T-cell (primary cell): ENCODE results near the gene RERE. TPM values are rescaled to one million over a fixed set of nuclear protein-coding genes. Genes with fewer than 3 reads are reported as not detected.

Source experiments
- ATAC-seq, 4 experiments: fragments of 200-7000 bp in 3 of 4; fragments of 150-1000 bp in 1 of 4; cut with Tn5 transposase; replicated peaks in 1 of 4; 1 replicate in 3 of 4; 2 replicates in 1 of 4; pipeline ENCODE4 v1.10.0; 2021; ENCODE audit warnings: moderate library complexity in 3 of 4, mild to moderate bottlenecking in 2 of 4, moderate number of reproducible peaks in 1 of 4
- CTCF ChIA-PET, 2 donors: fragments of 300-600 bp; sonication (Branson Sonifier 250); formaldehyde crosslinking; loops; one replicate each; lab custom pipeline; 2022; ENCODE audit warnings: antibody characterized with exemption in 2 of 2; lab: Charles Lee
- POLR2A ChIA-PET, 2 donors: fragments of 300-600 bp; sonication (Branson Sonifier 250); formaldehyde crosslinking; loops; one replicate each; lab custom pipeline; 2022; ENCODE audit warnings: antibody characterized with exemption in 2 of 2; lab: Charles Lee
- DNase-seq, 35 experiments: peaks; one replicate each; pipeline versions ENCODE4 v3.0.0 to v3.0.0-alpha.2; 2013 to 2023
- H3K27ac ChIP-seq: one replicate; pipeline ENCODE4 v1.5.1; 2013; ENCODE audit warnings: low read length
- H3K27me3 ChIP-seq, 2 experiments: replicated peaks in 1 of 2; 1 replicate in 1 of 2; 2 replicates in 1 of 2; pipeline versions ENCODE4 v1.6.1 to v1.7.0; 2013; ENCODE audit warnings: low read length in 1 of 2, mixed read lengths in 1 of 2; ENCODE audit not compliant: control insufficient read depth in 2 of 2, insufficient read depth in 2 of 2; ENCODE audit errors: extremely low read depth in 1 of 2
- H3K36me3 ChIP-seq, 2 donors: 1 replicate in 1 of 2; 2 replicates in 1 of 2; pipeline versions ENCODE4 v1.6.1 to v1.7.0; 2013; ENCODE audit warnings: low read length in 1 of 2; ENCODE audit not compliant: control insufficient read depth in 2 of 2, insufficient read depth in 1 of 2; ENCODE audit errors: extremely low read depth in 1 of 2
- H3K4me1 ChIP-seq, 2 experiments: 1 replicate in 1 of 2; 2 replicates in 1 of 2; pipeline versions ENCODE4 v1.6.1 to v1.7.0; 2013; ENCODE audit warnings: low read length in 2 of 2, mixed read lengths in 1 of 2; ENCODE audit not compliant: insufficient read depth in 2 of 2, control insufficient read depth in 1 of 2; ENCODE audit errors: extremely low read depth in 1 of 2
- H3K4me3 ChIP-seq, 2 donors: 1 replicate in 1 of 2; 2 replicates in 1 of 2; pipeline versions ENCODE4 v1.5.1 to v1.7.0; 2013; ENCODE audit warnings: mild to moderate bottlenecking in 2 of 2, low read length in 1 of 2, moderate library complexity in 1 of 2; ENCODE audit not compliant: control insufficient read depth in 1 of 2; ENCODE audit errors: extremely low read depth in 1 of 2
- H3K9me3 ChIP-seq: 2 replicates; pipeline ENCODE4 v1.7.0; 2013
- H3K27ac Mint-ChIP-seq, 2 donors: one replicate each; pipeline ENCODE4 v1.8.0; 2020 to 2021; ENCODE audit warnings: mild to moderate bottlenecking in 2 of 2, mixed read lengths in 2 of 2
- H3K27me3 Mint-ChIP-seq, 2 donors: one replicate each; pipeline ENCODE4 v1.8.0; 2021 to 2022; ENCODE audit warnings: mixed read lengths in 2 of 2
- H3K36me3 Mint-ChIP-seq: one replicate; pipeline ENCODE4 v1.8.0; 2021; ENCODE audit warnings: mixed read lengths
- H3K4me1 Mint-ChIP-seq, 3 donors: one replicate each; pipeline ENCODE4 v1.8.0; 2020 to 2022; ENCODE audit warnings: mixed read lengths in 3 of 3, mild to moderate bottlenecking in 1 of 3
- H3K4me3 Mint-ChIP-seq, 3 donors: one replicate each; pipeline ENCODE4 v1.8.0; 2020 to 2022; ENCODE audit warnings: mild to moderate bottlenecking in 3 of 3, mixed read lengths in 3 of 3, moderate library complexity in 3 of 3
- H3K9me3 Mint-ChIP-seq, 3 donors: one replicate each; pipeline ENCODE4 v1.8.0; 2020 to 2022; ENCODE audit warnings: mixed read lengths in 3 of 3
- WGBS: methylation state at CpG from one replicate; pipeline ENCODE4 v1.1.5; 2013; ENCODE audit warnings: missing lambda C conversion rate; ENCODE audit not compliant: insufficient coverage; 5-methylcytosine and 5-hydroxymethylcytosine counted together
- total RNA-seq, 35 experiments: library from RNA in 6 of 35; stranded (reverse) in 6 of 35; fragments of 120-200 nt in 1 of 35; gene quantifications; one replicate each; pipeline versions ENCODE4 v1.2.1 to v1.2.4 and lab custom pipeline; 2013 to 2026

The RERE gene
- total RNA-seq, 5 donors from 2014 or later (not counting 1 experiment from before 2014, with no cell fraction given), result 85.1 to 116 (median 103) TPM

- Histone ChIP-seq H3K9me3 (no peaks in the 10 kb centered on the region), H3K4me1 (peaks cover 7 to 10% of the 10 kb centered on the region in 2 experiments), H3K27me3 (no peaks in the 10 kb centered on the region), H3K4me3 (no peak overlapping the region), H3K36me3 (no peaks in the 10 kb centered on the region), H3K27ac (no peak overlapping the region)
- ATAC-seq (no peak), DNase-seq (no peak)
- H3K27ac Mint-ChIP-seq, result peak overlapping the region in 1 of 2 donors; percentile 25
- ChIA-PET CTCF (no interaction called here), POLR2A (interaction anchor here in 1 of 2 donors (0.6 kb wide), 1 partner anchor 227 kb away, joined by 3 read pairs; no protein-coding TSS in a partner anchor)
- no peak overlapping the region for H3K4me3 Mint-ChIP-seq
- no peaks in the 10 kb centered on the region for H3K9me3 Mint-ChIP-seq
- H3K36me3 Mint-ChIP-seq, result peaks cover 3% of the 10 kb centered on the region
- no CpG with 5 or more reads among the region's 3 CpGs for whole genome bisulfite sequencing
- H3K4me1 Mint-ChIP-seq, result peaks cover 28 to 50% (median 37%) of the 10 kb centered on the region in 3 donors
- no peaks in the 10 kb centered on the region for H3K27me3 Mint-ChIP-seq
These were observed 341.4 kb downstream of the RERE start for GRCh38 chr1:8476006-8476405.

GRCh38 chr1:8474369-8474768, 343.1 kb downstream of the RERE start:
- H3K27ac ChIP-seq, result no peak overlapping the region
- Mint-ChIP-seq H3K4me3 (no peak overlapping the region), H3K9me3 (no peaks in the 10 kb centered on the region), H3K36me3 (peaks cover 3% of the 10 kb centered on the region), H3K27ac (no peak overlapping the region), H3K27me3 (no peaks in the 10 kb centered on the region), H3K4me1 (peaks cover 28 to 50% (median 37%) of the 10 kb centered on the region in 3 donors)
- no peak for ATAC-seq
- no peaks in the 10 kb centered on the region for H3K27me3 ChIP-seq
- DNase-seq, result no peak
- H3K4me1 ChIP-seq, result peaks cover 7 to 10% of the 10 kb centered on the region in 2 experiments
- no peaks in the 10 kb centered on the region for H3K36me3 ChIP-seq
- ChIA-PET POLR2A (no interaction called here), CTCF (no interaction called here)
- H3K9me3 ChIP-seq, result no peaks in the 10 kb centered on the region
- 93% methylated on average over 2 of the region's 3 CpGs for WGBS
- no peak overlapping the region for H3K4me3 ChIP-seq

GRCh38 chr1:8473891-8474300, 343.5 kb downstream of the RERE start:
- H3K4me1 Mint-ChIP-seq, result peaks cover 28 to 50% (median 37%) of the 10 kb centered on the region in 3 donors
- H3K4me3 ChIP-seq, result no peak overlapping the region
- H3K36me3 ChIP-seq, result no peaks in the 10 kb centered on the region
- H3K27me3 ChIP-seq, result no peaks in the 10 kb centered on the region
- WGBS, result no CpG with 5 or more reads among the region's 2 CpGs
- H3K9me3 ChIP-seq, result no peaks in the 10 kb centered on the region
- H3K9me3 Mint-ChIP-seq, result no peaks in the 10 kb centered on the region
- peaks cover 3% of the 10 kb centered on the region for H3K36me3 Mint-ChIP-seq
- no peak for ATAC-seq
- no peak for DNase-seq
- CTCF ChIA-PET, result interaction anchor here in 1 of 2 donors (1.1 to 1.8 kb wide), 2 partner anchors 9 to 64 kb away, joined by 5 read pairs; no protein-coding TSS in a partner anchor
- H3K4me1 ChIP-seq, result peaks cover 7 to 10% of the 10 kb centered on the region in 2 experiments
- H3K27ac ChIP-seq, result no peak overlapping the region
- POLR2A ChIA-PET, result no interaction called here
- H3K27me3 Mint-ChIP-seq, result no peaks in the 10 kb centered on the region
- no peak overlapping the region for H3K27ac Mint-ChIP-seq
- H3K4me3 Mint-ChIP-seq, result no peak overlapping the region

GRCh38 chr1:8473121-8473875, 344.1 kb downstream of the RERE start:
- Histone ChIP-seq H3K9me3 (no peaks in the 10 kb centered on the region), H3K36me3 (no peaks in the 10 kb centered on the region), H3K4me1 (peaks cover 7 to 10% of the 10 kb centered on the region in 2 experiments), H3K27ac (no peak overlapping the region), H3K27me3 (no peaks in the 10 kb centered on the region), H3K4me3 (no peak overlapping the region)
- Mint-ChIP-seq H3K9me3 (no peaks in the 10 kb centered on the region), H3K4me1 (peaks cover 26 to 46% (median 35%) of the 10 kb centered on the region in 3 donors), H3K36me3 (peaks cover 3% of the 10 kb centered on the region), H3K27me3 (no peaks in the 10 kb centered on the region), H3K4me3 (no peak overlapping the region), H3K27ac (peak overlapping the region in 1 of 2 donors; percentile 55)
- ChIA-PET POLR2A (no interaction called here), CTCF (interaction anchor here in 1 of 2 donors (0.5 to 1.8 kb wide), 5 partner anchors 9 to 1685 kb away, joined by 3 to 6 read pairs (median 5); no protein-coding TSS in a partner anchor)
- DNase-seq (no peak), ATAC-seq (no peak)
- 33% methylated on average over 1 of the region's 4 CpGs for WGBS

GRCh38 chr1:8472668-8473067, 344.8 kb downstream of the RERE start:
- H3K36me3 ChIP-seq, result no peaks in the 10 kb centered on the region
- no peaks in the 10 kb centered on the region for H3K9me3 ChIP-seq
- H3K4me1 ChIP-seq, result peaks cover 7 to 10% of the 10 kb centered on the region in 2 experiments
- no peak overlapping the region for H3K4me3 Mint-ChIP-seq
- peak overlapping the region; percentile 22 to 55 for H3K27ac Mint-ChIP-seq
- no peak overlapping the region for H3K4me3 ChIP-seq
- H3K27ac ChIP-seq, result no peak overlapping the region
- no peaks in the 10 kb centered on the region for H3K9me3 Mint-ChIP-seq
- H3K27me3 ChIP-seq, result no peaks in the 10 kb centered on the region
- CTCF ChIA-PET, result interaction anchor here in 1 of 2 donors (0.5 to 1.8 kb wide), 6 partner anchors 63 to 1686 kb away, joined by 3 to 6 read pairs (median 4); no protein-coding TSS in a partner anchor
- H3K4me1 Mint-ChIP-seq, result peaks cover 20 to 40% (median 30%) of the 10 kb centered on the region in 3 donors
- no CpG with 5 or more reads among the region's 2 CpGs for WGBS
- H3K27me3 Mint-ChIP-seq, result no peaks in the 10 kb centered on the region
- POLR2A ChIA-PET, result interaction anchor here in 1 of 2 donors (0.7 kb wide), 1 partner anchor 54 kb away, joined by 3 read pairs; no protein-coding TSS in a partner anchor
- ATAC-seq, result peak; percentile 90 to 99 (median 94)
- no peaks in the 10 kb centered on the region for H3K36me3 Mint-ChIP-seq
- peak in 30 of 35 experiments; percentile 9 to 60 (median 33) for DNase-seq

- Histone ChIP-seq H3K4me3 (no peak overlapping the region), H3K9me3 (no peaks in the 10 kb centered on the region), H3K27ac (no peak overlapping the region), H3K27me3 (no peaks in the 10 kb centered on the region), H3K4me1 (peaks cover 7 to 10% of the 10 kb centered on the region in 2 experiments), H3K36me3 (no peaks in the 10 kb centered on the region)
- Mint-ChIP-seq H3K4me3 (no peak overlapping the region), H3K27me3 (no peaks in the 10 kb centered on the region), H3K27ac (no peak overlapping the region), H3K4me1 (peaks cover 16 to 30% (median 21%) of the 10 kb centered on the region in 3 donors), H3K9me3 (no peaks in the 10 kb centered on the region), H3K36me3 (peaks cover 6% of the 10 kb centered on the region)
- DNase-seq (no peak), ATAC-seq (no peak)
- CTCF ChIA-PET, result interaction anchor here (0.6 kb wide), 3 partner anchors 34 to 277 kb away, joined by 3 to 7 read pairs (median 4); no protein-coding TSS in a partner anchor
- WGBS, result 93% methylated on average over 4 of the region's 5 CpGs
- POLR2A ChIA-PET, result no interaction called here
These were observed 346.0 kb downstream of the RERE start for GRCh38 chr1:8471451-8471850.
